Measurements from ENCODE around the gene DUOX2. TPM values are rescaled to one million over a fixed set of nuclear protein-coding genes. Genes with fewer than 3 reads are reported as not detected.

DUOX2 gene
- total and polyA plus RNA-seq, 4 donors = 0.06 to 0.08 TPM; not detected in 2

DNA sequence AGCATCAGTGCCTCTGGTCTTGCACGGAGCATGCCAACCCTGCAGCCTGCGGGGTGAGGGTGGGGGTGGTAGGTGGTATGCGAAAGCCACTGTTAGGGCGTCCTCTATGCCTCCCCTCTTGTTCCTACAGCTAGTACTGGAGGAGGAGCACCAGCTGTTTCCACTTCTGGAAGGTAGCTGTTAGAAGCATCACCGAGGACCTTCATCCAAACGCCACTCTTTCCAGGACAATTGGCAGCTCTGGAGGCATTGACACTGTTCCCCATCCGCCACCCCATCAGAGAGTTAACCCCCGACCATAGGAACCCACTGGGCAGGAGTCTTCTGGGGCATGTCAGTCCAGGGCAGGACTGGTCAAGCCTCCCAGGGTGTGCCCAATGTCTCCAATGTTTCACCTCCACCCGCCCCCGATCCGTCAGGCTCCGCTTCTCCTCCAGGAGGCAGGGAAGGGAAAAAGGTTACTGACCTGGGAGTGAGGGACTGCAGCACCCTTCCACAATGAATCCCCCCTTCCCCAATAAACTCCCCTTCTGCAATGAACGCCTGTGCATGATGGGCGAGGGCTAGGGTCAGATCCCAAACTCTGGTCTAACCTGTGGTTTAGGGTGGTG is 487 bp downstream of the DUOX2 start:
- TF ChIP-seq ZBTB33 (IDR thresholded peaks at IDR 0.05) (no peak), YY1 (IDR thresholded peaks at IDR 0.05) (no peak), HNF4G (IDR thresholded peaks at IDR 0.05) (no peak), RAD21 (IDR thresholded peaks at IDR 0.05) (no peak), FOXA1 (IDR thresholded peaks at IDR 0.05) (no peak), EGR1 (IDR thresholded peaks at IDR 0.05; ENCODE audit: low read depth in 2 of 2) (no peak)
- TF ChIP-seq, protein P1, sequence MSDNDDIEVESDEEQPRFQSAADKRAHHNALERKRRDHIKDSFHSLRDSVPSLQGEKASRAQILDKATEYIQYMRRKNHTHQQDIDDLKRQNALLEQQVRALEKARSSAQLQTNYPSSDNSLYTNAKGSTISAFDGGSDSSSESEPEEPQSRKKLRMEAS (IDR thresholded peaks at IDR 0.05) = no peak
- 11% methylated on average over 14 of the region's 14 CpGs for WGBS
- no peak overlapping the region for H3K4me3 ChIP-seq (ENCODE audit: low read depth in 1 of 3, low read length in 3 of 3)
- H3K27ac ChIP-seq (ENCODE audit: low read depth in 1 of 2, low read length in 2 of 2) = no peak overlapping the region
- H3K4me1 ChIP-seq (ENCODE audit: control insufficient read depth in 4 of 4, insufficient read depth in 4 of 4, low read length in 3 of 4) = peaks cover 14 to 43% (median 28%) of the 10 kb centered on the region in 4 donors
- H3K9ac ChIP-seq (ENCODE audit: low read depth in 1 of 2, low read length in 2 of 2) = no peak overlapping the region
- peaks cover 4 to 17% (median 8%) of the 10 kb centered on the region in 4 donors for H3K27me3 ChIP-seq (ENCODE audit: control insufficient read depth in 4 of 4, insufficient read depth in 4 of 4, low read length in 3 of 4)
- no peaks in the 10 kb centered on the region for H3K36me3 ChIP-seq (ENCODE audit: control insufficient read depth in 4 of 4, insufficient read depth in 3 of 4, low read depth in 1 of 4, low read length in 3 of 4)
- no peak for DNase-seq (ENCODE audit: low spot score)
- no peaks in the 10 kb centered on the region for H3K9me3 ChIP-seq (ENCODE audit: control insufficient read depth in 4 of 4, low read length in 3 of 4)

DNA sequence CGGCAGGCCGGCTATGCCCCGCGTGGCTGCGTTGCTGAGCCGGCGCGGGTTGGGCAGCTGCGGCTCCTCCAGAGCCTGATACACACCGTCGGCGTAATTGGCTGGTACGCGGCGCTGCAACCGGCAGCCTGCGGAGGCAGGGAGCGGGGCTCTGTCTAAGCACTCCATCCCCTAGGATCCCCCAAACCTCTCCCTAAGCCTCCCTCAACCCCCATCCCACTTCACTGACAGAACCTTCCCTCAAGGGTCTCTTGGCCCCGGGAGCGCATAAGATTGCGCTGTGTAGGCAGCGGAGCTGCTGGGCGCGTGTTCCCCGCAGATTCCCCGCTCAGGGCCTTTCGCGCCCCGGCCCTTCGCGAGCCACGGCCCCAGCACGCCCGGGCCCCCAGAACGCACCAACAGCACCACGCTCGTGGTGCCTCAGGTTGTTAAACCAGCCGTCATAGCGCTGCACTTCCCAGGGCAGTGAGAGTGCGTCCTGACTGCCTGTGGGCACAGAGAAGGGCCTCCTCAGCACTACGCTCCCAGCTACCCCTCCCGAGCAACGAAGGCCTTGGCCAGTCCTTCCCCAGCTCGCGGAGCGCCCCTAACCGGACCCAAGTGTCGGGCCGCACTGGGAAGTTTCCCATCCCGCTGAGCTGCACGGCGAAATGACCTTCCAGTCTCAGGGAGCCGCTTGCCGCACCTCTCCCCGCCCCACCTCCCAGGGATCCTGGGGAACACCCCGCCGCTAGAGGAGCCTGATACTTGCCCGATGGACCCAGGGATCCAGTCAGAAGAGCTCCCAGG is 1.2 kb downstream of the DUOX2 start:
- peak overlapping the region in 1 of 3 donors; percentile 20 for H3K4me3 ChIP-seq (ENCODE audit: low read depth in 1 of 3, low read length in 3 of 3)
- no peak overlapping the region for H3K27ac ChIP-seq (ENCODE audit: low read depth in 1 of 2, low read length in 2 of 2)
- no peak for DNase-seq (ENCODE audit: low spot score)
- peaks cover 14 to 38% (median 26%) of the 10 kb centered on the region in 4 donors for H3K4me1 ChIP-seq (ENCODE audit: control insufficient read depth in 4 of 4, insufficient read depth in 4 of 4, low read length in 3 of 4)
- peaks cover 4 to 17% (median 8%) of the 10 kb centered on the region in 4 donors for H3K27me3 ChIP-seq (ENCODE audit: control insufficient read depth in 4 of 4, insufficient read depth in 4 of 4, low read length in 3 of 4)
- no peaks in the 10 kb centered on the region for H3K9me3 ChIP-seq (ENCODE audit: control insufficient read depth in 4 of 4, low read length in 3 of 4)
- WGBS = 6% methylated on average over 58 of the region's 58 CpGs
- no peak for TF ChIP-seq YY1 (IDR thresholded peaks at IDR 0.05)
- no peak for TF ChIP-seq FOXA1 (IDR thresholded peaks at IDR 0.05)
- no peaks in the 10 kb centered on the region for H3K36me3 ChIP-seq (ENCODE audit: control insufficient read depth in 4 of 4, insufficient read depth in 3 of 4, low read depth in 1 of 4, low read length in 3 of 4)
- no peak overlapping the region for H3K9ac ChIP-seq (ENCODE audit: low read depth in 1 of 2, low read length in 2 of 2)

DNA sequence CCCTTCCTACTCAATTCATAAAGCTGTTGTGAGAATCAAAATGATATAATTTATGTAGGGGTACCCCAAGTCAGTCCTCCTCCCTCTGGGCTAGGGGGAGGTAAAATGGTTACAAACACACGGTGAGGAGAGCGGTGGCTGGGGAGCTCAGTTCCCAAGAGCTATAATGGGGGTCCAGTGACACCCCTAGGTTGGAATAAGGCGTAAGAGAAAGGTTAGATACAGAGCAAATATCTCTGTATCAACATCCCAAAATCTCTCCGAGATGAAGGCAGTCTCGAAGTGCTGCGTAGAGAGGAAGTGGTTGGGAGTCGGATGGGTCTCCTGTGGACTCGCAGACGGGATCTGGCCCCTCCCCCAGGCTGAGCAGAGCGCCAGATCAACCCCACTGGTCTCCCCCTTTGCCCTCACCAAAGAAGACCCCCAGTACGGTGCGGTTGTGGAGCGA is 1.8 kb downstream of the DUOX2 start:
- Histone ChIP-seq H3K4me3 (ENCODE audit: low read depth in 1 of 3, low read length in 3 of 3) (peak overlapping the region in 1 of 3 donors; percentile 20), H3K27me3 (ENCODE audit: control insufficient read depth in 4 of 4, insufficient read depth in 4 of 4, low read length in 3 of 4) (peaks cover 4 to 17% (median 8%) of the 10 kb centered on the region in 4 donors), H3K4me1 (ENCODE audit: control insufficient read depth in 4 of 4, insufficient read depth in 4 of 4, low read length in 3 of 4) (peaks cover 14 to 34% (median 23%) of the 10 kb centered on the region in 4 donors), H3K9me3 (ENCODE audit: control insufficient read depth in 4 of 4, low read length in 3 of 4) (no peaks in the 10 kb centered on the region), H3K27ac (ENCODE audit: low read depth in 1 of 2, low read length in 2 of 2) (no peak overlapping the region), H3K36me3 (ENCODE audit: control insufficient read depth in 4 of 4, insufficient read depth in 3 of 4, low read depth in 1 of 4, low read length in 3 of 4) (no peaks in the 10 kb centered on the region), H3K9ac (ENCODE audit: low read depth in 1 of 2, low read length in 2 of 2) (no peak overlapping the region)
- DNase-seq (ENCODE audit: low spot score) = no peak
- WGBS = 10% methylated on average over 13 of the region's 13 CpGs
- TF ChIP-seq TAF1 (conservative IDR thresholded peaks at IDR 0.05) (no peak), NR2F2 (IDR thresholded peaks at IDR 0.05) (no peak), HNF4A (conservative IDR thresholded peaks at IDR 0.05) (no peak), FOXA2 (IDR thresholded peaks at IDR 0.05) (no peak)
- TF ChIP-seq, protein P2, sequence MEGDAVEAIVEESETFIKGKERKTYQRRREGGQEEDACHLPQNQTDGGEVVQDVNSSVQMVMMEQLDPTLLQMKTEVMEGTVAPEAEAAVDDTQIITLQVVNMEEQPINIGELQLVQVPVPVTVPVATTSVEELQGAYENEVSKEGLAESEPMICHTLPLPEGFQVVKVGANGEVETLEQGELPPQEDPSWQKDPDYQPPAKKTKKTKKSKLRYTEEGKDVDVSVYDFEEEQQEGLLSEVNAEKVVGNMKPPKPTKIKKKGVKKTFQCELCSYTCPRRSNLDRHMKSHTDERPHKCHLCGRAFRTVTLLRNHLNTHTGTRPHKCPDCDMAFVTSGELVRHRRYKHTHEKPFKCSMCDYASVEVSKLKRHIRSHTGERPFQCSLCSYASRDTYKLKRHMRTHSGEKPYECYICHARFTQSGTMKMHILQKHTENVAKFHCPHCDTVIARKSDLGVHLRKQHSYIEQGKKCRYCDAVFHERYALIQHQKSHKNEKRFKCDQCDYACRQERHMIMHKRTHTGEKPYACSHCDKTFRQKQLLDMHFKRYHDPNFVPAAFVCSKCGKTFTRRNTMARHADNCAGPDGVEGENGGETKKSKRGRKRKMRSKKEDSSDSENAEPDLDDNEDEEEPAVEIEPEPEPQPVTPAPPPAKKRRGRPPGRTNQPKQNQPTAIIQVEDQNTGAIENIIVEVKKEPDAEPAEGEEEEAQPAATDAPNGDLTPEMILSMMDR (IDR thresholded peaks at IDR 0.05; ENCODE audit: low read depth, low read length, missing input control) = no peak
